ENCODE results near the gene CFAP74.

CFAP74 gene

GRCh38 chr1:2031546-2032540 lies 28.3 kb upstream of the CFAP74 start:
- TF ChIP-seq GATA3 (IDR thresholded peaks at IDR 0.05; ENCODE audit: low read depth, low read length) (no peak), GATA2 (IDR thresholded peaks at IDR 0.05; ENCODE audit: low read depth, low read length) (no peak)

- TF ChIP-seq GATA3 (IDR thresholded peaks at IDR 0.05; ENCODE audit: low read depth, low read length) (no peak), GATA2 (IDR thresholded peaks at IDR 0.05; ENCODE audit: low read depth, low read length) (no peak)
Observed at GRCh38 chr1:2030076-2030871, 26.7 kb upstream of the CFAP74 start.

- no peak for TF ChIP-seq GATA3 (IDR thresholded peaks at IDR 0.05; ENCODE audit: low read depth, low read length)
- no peak for TF ChIP-seq GATA2 (IDR thresholded peaks at IDR 0.05; ENCODE audit: low read depth, low read length)
Observed at GRCh38 chr1:2029561-2029960, 26.0 kb upstream of the CFAP74 start.

GRCh38 chr1:2028870-2029560 lies 25.4 kb upstream of the CFAP74 start:
- TF ChIP-seq GATA3 (IDR thresholded peaks at IDR 0.05; ENCODE audit: low read depth, low read length) (no peak), GATA2 (IDR thresholded peaks at IDR 0.05; ENCODE audit: low read depth, low read length) (no peak)

GRCh38 chr1:2027961-2028583 lies 24.5 kb upstream of the CFAP74 start:
- no peak for TF ChIP-seq GATA2 (IDR thresholded peaks at IDR 0.05; ENCODE audit: low read depth, low read length)
- TF ChIP-seq GATA3 (IDR thresholded peaks at IDR 0.05; ENCODE audit: low read depth, low read length): no peak

GRCh38 chr1:2025491-2025981 lies 21.9 kb upstream of the CFAP74 start:
- TF ChIP-seq GATA2 (IDR thresholded peaks at IDR 0.05; ENCODE audit: low read depth, low read length) (no peak), GATA3 (IDR thresholded peaks at IDR 0.05; ENCODE audit: low read depth, low read length) (no peak)

- no peak for TF ChIP-seq GATA2 (IDR thresholded peaks at IDR 0.05; ENCODE audit: low read depth, low read length)
- TF ChIP-seq GATA3 (IDR thresholded peaks at IDR 0.05; ENCODE audit: low read depth, low read length): no peak
Observed at GRCh38 chr1:2024887-2025286, 21.3 kb upstream of the CFAP74 start.

- TF ChIP-seq GATA3 (IDR thresholded peaks at IDR 0.05; ENCODE audit: low read depth, low read length) (no peak), GATA2 (IDR thresholded peaks at IDR 0.05; ENCODE audit: low read depth, low read length) (no peak)
Observed at GRCh38 chr1:2024451-2024850, 20.9 kb upstream of the CFAP74 start.

- TF ChIP-seq GATA3 (IDR thresholded peaks at IDR 0.05; ENCODE audit: low read depth, low read length) (no peak), GATA2 (IDR thresholded peaks at IDR 0.05; ENCODE audit: low read depth, low read length) (no peak)
Observed at GRCh38 chr1:2023187-2023586, 19.6 kb upstream of the CFAP74 start.

- TF ChIP-seq GATA2 (IDR thresholded peaks at IDR 0.05; ENCODE audit: low read depth, low read length) (no peak), GATA3 (IDR thresholded peaks at IDR 0.05; ENCODE audit: low read depth, low read length) (no peak)
Observed at GRCh38 chr1:2022063-2022770, 18.6 kb upstream of the CFAP74 start.

GRCh38 chr1:2021550-2021949 lies 18.0 kb upstream of the CFAP74 start:
- TF ChIP-seq GATA2 (IDR thresholded peaks at IDR 0.05; ENCODE audit: low read depth, low read length): no peak
- TF ChIP-seq GATA3 (IDR thresholded peaks at IDR 0.05; ENCODE audit: low read depth, low read length): no peak

GRCh38 chr1:2020310-2020655 lies 16.7 kb upstream of the CFAP74 start:
- no peak for TF ChIP-seq GATA3 (IDR thresholded peaks at IDR 0.05; ENCODE audit: low read depth, low read length)
- TF ChIP-seq GATA2 (IDR thresholded peaks at IDR 0.05; ENCODE audit: low read depth, low read length): no peak
